GM10847 (cell line): ENCODE measurements around the gene USP10.

Experiments used
- POLR2A ChIP-seq: IDR thresholded peaks from 2 replicates; pipeline ENCODE4 v1.6.1; 2011; ENCODE audit not compliant: insufficient read length; ENCODE audit errors: extremely low read depth

USP10 gene

GRCh38 chr16:84749072-84749471, 49.3 kb downstream of the USP10 start:
- TF ChIP-seq POLR2A: no peak

GRCh38 chr16:84749815-84750214, 50.0 kb downstream of the USP10 start:
- no peak for TF ChIP-seq POLR2A

GRCh38 chr16:84750575-84750974, 50.8 kb downstream of the USP10 start:
- no peak for TF ChIP-seq POLR2A

- TF ChIP-seq POLR2A: no peak
Measured at GRCh38 chr16:84751241-84751640, 51.4 kb downstream of the USP10 start.

GRCh38 chr16:84751947-84752346, 52.1 kb downstream of the USP10 start:
- no peak for TF ChIP-seq POLR2A

GRCh38 chr16:84752600-84752999, 52.8 kb downstream of the USP10 start:
- no peak for TF ChIP-seq POLR2A

GRCh38 chr16:84753412-84754326, 53.9 kb downstream of the USP10 start:
- TF ChIP-seq POLR2A: no peak

GRCh38 chr16:84754353-84754856, 54.6 kb downstream of the USP10 start:
- TF ChIP-seq POLR2A: no peak

- no peak for TF ChIP-seq POLR2A
Measured at GRCh38 chr16:84754956-84755672, 55.3 kb downstream of the USP10 start.

GRCh38 chr16:84756830-84757229, 57.0 kb downstream of the USP10 start:
- TF ChIP-seq POLR2A: no peak

GRCh38 chr16:84758627-84759026, 58.8 kb downstream of the USP10 start:
- no peak for TF ChIP-seq POLR2A

GRCh38 chr16:84759061-84759460, 59.3 kb downstream of the USP10 start:
- TF ChIP-seq POLR2A: no peak

- no peak for TF ChIP-seq POLR2A
Measured at GRCh38 chr16:84759906-84760305, 60.1 kb downstream of the USP10 start.

- TF ChIP-seq POLR2A: no peak
Measured at GRCh38 chr16:84761448-84762368, 61.9 kb downstream of the USP10 start.

- TF ChIP-seq POLR2A: no peak
Measured at GRCh38 chr16:84763164-84763563, 63.4 kb downstream of the USP10 start.
